AG04449 (cell line): ENCODE data around the gene GRIN2A.

Experiments
- CTCF ChIA-PET: fragments of 350-600 bp; formaldehyde crosslinking; extraction: SDS; loops from one replicate; lab custom pipeline; 2021; ENCODE audit warnings: antibody characterized with exemption; lab: Yijun Ruan, JAX
- POLR2A ChIA-PET: fragments of 400-600, 350-600 bp; formaldehyde crosslinking; extraction: SDS; loops from one replicate; lab custom pipeline; 2020; ENCODE audit warnings: antibody characterized with exemption, inconsistent platforms; lab: Yijun Ruan, JAX
- DNase-seq: peaks from one replicate; pipeline ENCODE4 v3.0.0-alpha.2; 2010; ENCODE audit warnings: low read depth, low spot score
- H3K4me3 ChIP-seq: 2 replicates; pipeline ENCODE4 v1.5.1; 2011; ENCODE audit warnings: low read depth, mild to moderate bottlenecking, control low read depth, low read length
- CTCF ChIP-seq: IDR thresholded peaks from one replicate; pipeline ENCODE4 v1.5.1; 2011; ENCODE audit warnings: mild to moderate bottlenecking, moderate library complexity, low read length, control low read depth, inconsistent platforms; ENCODE audit not compliant: insufficient read depth; ENCODE audit errors: missing control alignments

GRIN2A gene

DNA sequence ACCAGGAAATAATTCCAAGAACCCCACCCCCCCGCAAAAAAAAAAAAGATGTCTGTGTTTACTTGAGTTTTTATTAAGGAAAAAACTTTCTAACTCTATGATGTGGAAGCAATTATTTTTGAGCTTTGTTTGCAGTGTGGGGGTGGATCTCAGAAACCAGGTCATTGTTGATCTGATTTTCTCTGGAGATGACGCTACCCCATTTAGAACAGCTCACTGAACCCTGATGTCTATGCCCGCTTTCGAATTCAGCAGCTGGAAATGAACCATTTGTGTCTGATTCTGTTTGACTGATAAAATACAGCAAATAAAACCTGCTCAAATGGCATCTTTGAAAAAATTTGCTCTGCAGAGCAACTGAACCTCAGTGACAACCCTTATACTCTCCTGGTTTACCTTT lies 368.6 kb downstream of the GRIN2A start:
- TF ChIP-seq CTCF, result no peak
- no peak for DNase-seq
- CTCF ChIA-PET, result interaction anchor here (0.6 kb wide), 1 partner anchor 14 kb away, joined by 3 read pairs; no protein-coding TSS in a partner anchor
- no peak overlapping the region for H3K4me3 ChIP-seq
- POLR2A ChIA-PET, result no interaction called here

DNA sequence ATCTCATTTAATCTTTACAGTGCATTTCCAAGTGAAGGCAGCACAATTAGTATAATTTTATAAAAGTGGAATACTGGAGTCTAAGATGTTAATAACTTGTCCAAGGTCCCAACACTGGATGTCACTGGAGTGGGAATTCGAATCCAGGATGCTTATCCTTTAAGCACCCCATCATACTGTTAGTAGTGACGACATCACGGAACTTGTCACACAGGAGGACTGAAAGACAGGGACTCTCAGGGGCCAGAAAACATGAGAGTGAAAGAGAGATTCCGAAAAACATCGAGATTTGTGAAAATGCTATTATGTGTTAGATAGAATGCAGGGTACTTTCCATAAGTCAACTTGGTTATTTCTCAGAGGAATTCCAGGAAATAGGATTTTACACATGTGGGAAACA lies 374.0 kb downstream of the GRIN2A start:
- no peak for DNase-seq
- POLR2A ChIA-PET, result no interaction called here
- no peak overlapping the region for H3K4me3 ChIP-seq
- CTCF ChIA-PET, result no interaction called here
- no peak for TF ChIP-seq CTCF

DNA sequence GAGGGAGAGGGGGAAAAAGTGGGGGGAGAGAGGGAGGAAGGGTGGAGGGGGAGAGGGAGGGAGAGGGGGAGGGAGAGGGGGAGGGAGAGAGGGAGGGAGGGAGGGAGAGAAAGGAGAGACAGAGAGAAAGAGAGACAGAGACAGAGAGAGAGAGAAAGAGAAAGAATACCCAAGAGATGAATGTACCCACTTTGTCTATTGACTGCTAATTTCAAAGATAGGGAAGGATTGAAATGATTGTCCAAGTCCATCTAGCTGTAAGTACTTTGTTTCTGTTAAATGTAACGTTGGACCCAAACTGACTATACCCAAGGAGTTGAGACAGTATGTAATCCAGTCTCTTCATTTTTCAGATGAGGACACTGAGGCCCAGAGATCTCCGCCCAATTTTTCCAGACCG lies 374.9 kb downstream of the GRIN2A start:
- CTCF ChIA-PET, result no interaction called here
- no peak overlapping the region for H3K4me3 ChIP-seq
- POLR2A ChIA-PET, result no interaction called here
- no peak for DNase-seq
- TF ChIP-seq CTCF, result no peak

GRCh38 chr16:9805109-9805508 lies 377.1 kb downstream of the GRIN2A start:
- DNase-seq, result no peak
- CTCF ChIA-PET, result no interaction called here
- no peak overlapping the region for H3K4me3 ChIP-seq
- no peak for TF ChIP-seq CTCF
- POLR2A ChIA-PET, result no interaction called here

DNA sequence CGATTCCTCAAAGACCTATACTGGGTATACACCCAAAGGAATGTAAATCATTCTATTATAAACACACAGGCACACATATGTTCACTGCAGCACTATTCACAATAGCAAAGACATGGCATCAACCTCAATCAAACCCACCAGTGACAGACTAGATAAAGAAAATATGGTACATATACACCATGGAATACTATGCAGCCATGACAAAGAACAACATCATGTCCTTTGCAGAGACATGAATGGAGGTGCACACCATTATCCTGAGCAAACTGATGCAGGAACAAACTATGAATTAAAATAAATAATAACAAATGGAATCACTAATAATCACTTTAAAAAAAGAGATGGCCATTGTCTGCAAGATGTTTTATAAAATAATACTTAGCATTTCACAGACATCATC lies 380.1 kb downstream of the GRIN2A start:
- TF ChIP-seq CTCF, result no peak
- CTCF ChIA-PET, result no interaction called here

DNA sequence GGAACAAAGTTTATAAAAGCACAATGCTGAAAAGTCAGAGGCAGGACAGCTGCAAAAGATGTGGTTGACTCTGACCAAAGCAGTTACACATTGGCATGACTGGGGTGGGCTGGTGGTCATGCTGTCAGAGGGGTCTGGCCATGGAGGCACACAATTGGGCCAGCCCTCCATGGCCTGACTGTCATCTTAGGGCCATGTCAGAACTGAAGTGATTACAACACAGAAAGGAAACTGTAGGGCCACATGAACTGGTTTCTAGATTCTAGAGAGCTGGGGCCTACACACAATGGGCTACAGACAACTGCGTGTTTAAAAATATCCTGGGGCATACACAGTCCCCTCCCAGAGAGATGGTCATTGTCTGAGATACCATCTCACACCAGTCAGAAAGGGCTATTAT lies 380.6 kb downstream of the GRIN2A start:
- no peak overlapping the region for H3K4me3 ChIP-seq
- DNase-seq, result no peak
- TF ChIP-seq CTCF, result no peak
- ChIA-PET POLR2A (no interaction called here), CTCF (no interaction called here)

More for the DNA sequence above, 380.1 kb downstream of the GRIN2A start:
- no peak overlapping the region for H3K4me3 ChIP-seq
- POLR2A ChIA-PET, result no interaction called here
- DNase-seq, result no peak
